NCI-H226 (cell line): Measurements from ENCODE around the gene SLC6A9.

Source experiments
- DNase-seq: peaks from one replicate; pipeline ENCODE4 v3.0.0-alpha.2; 2015

Gene SLC6A9

DNA sequence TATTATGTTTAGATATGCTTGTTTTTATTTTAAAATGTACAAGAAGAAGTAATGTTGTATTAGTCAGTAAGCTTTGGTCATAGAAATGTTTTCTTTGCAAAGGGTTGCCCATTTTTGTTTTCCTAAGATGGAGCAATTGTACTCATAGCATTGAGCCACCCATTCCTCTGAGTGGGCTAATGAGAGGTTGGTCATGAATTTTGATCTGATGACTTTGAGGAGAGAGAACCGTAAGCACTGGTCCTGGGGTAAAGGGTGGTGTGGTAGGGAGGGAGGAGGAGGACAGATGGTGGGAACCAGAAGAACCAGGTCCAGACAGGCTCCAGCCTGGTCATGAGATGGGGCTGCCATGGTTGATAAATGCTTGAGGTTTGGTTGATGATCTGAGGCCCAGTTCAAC, 15.9 kb upstream of the SLC6A9 start:
- DNase-seq, result no peak

DNA sequence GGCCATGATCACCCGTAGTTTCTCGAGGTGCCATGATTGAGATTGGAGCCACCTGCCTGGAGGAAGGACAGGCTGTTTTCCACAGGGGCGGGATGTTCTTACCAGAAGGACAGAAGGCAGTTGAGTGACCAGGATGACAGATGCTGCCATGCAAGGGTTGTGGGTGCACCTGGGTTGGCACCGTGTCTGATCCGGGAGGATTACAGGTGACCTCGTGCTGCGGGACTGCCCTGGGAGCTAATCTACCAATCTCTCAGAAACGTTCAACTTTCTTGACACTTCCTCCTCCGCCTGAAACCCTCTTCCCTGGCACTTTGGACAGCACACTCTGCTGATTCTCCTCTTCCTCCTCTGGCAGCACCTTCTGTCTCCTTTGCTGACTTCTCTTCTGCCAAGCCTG, 13.8 kb upstream of the SLC6A9 start:
- DNase-seq, result no peak

DNA sequence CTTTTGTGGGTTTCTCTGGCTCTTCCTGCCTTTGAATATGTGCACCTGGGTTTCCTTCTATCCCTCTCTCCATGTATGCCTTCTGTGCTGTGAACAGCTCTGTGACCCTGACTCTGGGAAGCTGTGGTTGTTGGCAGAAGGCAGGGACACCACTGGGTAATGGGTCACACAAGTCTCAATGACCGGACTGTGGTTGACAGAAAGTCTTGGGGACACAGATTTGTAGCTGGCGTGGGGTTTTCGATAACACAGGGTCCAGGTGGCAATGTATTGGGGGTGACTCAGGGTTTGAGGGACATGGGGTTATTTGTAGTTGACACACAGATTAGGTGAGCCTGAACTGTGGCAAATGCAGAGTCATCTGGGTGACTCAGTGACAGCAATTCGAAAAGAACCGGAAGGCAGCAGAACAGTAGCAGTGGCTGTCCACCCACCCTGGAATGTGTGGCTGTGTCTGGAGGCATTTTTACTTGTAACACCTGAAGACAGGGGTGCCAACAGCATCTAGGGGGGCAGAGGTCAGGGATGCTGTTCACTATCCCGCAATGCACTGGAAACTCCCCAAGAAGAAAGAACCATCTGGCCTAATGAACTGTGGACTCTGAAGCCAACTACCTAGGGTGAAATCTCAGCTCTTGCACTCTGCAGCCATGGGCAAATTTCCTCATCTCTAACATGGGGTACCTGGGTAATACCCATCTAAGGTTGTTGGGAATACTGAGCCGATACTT, 13.0 kb upstream of the SLC6A9 start:
- no peak for DNase-seq

DNA sequence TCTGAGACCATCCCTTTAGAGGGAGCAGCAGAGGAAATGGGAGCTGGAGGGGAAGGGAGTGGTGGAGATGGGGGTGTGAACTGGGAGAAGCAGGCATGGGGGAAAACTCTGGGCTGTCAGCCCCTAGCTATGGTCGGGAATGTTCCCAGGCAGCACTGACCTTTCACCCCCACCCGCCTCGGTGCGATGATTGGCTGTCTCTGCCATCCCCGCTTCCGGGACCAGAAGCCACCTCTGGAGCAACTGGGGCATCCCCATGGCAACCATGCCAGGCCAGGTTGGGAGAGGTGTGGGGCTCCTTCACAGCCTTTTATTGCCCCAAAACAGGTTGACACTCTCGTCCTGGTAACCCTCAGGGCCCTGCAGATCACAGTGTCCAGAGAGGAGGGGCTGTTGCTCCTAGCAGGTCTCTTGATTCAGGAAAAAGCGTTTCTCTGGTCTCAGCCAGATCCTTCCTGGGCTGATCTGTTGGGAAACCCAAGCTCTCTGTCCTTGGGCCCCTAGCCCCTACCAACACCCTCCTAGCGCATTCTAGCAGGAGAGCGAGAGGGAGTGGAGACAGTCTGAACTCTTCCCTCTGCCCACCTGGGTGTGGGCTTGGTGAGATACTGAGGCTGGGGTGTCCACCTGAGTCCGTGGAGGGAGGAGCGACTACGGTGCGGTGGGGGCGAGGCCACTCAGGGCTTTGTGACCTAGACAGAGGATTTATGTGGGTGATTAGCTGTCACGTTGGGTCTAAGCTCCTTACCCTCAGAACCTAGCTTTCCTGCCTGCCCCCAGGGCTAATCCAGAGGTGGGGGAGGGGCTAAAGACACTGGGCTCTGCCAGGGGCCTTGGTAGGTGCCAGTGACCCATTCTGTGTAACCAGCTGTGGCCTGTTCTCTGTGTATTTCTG, 12.2 kb upstream of the SLC6A9 start:
- DNase-seq, result no peak

DNA sequence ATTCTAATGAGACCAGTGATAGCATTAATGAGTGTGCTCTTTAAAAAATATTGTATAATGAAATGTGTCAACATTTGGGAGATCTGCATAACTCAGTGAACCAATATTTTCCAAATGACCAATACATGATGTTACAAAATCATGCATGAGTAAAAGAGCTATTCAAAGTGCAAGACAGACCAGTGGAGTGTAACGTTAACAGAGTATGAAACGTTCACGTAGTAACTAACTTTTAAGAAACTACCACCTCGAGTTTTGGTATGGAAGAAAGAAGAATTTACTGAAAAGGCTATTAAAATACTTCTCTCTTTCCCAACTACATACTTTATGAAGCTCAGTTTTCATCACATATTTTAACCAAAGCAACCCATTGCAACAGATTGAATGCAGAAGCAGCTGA, 9.6 kb upstream of the SLC6A9 start:
- DNase-seq, result no peak

DNA sequence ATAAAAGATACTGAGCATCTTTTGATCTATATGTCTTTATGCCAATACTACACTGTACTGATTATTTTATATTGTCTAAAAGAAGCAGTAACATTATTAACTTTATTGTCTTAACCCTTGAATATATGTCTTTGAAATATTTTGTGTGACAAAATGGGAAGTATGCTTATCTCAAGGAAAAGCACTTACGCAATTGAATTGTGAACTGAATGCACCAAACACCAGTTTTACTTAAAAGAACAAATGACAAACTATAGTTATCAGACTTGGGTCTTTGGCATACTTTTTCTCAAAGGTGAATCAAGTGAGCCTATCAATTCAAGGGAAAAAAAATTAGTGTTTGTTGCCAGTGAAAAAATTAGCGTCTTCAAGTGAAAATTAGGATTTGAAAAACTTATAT, 9.2 kb upstream of the SLC6A9 start:
- DNase-seq, result no peak

DNA sequence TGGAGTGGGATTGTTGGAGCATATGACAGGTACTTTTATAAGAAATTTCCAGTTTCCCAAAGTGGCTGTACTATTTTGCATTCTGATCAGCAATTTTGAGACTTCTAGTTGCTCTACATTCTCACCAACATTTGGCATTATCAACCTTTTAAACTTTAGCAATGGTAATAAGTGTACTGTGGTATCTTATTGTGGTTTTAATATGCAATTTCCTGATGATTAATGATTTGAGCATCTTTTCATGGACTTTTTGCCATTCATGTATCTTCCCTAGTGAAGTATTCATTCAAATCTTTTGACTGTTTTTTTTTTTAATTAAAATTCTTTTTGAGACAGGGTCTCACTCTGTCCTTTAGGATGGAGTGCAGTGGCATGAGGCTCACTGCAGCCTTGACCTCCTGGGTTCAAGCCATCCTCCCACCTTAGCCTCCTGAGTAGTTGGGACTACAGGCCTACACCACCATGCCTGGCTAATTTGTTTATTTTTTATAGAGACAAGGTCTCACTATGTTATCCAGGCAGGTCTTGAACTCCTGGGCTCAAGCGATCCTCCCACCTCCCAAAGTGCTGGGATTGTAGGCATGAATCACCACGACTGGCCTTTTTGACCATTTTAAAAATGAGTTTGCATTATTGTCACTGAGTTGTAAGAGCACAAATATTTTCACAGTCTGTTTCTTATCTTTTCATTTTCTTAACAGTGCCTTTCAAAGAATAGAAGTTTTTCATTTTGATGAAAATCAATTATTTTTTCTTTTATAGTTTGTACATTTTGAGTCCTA, 7.8 kb upstream of the SLC6A9 start:
- DNase-seq, result peak; percentile 79

DNA sequence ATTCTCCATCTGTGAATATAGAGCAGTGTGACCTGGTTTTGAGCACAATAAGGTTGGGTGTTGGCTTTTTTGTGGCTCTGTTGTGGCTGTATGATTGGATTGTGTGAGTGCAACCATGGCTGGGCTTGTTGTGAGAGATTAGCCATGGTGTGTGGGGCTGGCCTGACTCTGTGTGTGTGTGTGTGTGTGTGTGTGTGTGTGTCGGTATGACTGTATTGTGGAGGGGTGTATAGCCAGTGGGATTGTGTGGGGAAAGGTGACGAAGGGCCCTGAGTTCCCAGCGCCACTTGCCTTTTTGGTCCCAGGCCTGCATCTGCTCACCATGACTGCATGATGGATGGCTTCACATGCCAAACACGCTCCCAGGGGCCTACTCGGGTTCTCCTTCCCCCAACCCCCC, 5.9 kb upstream of the SLC6A9 start:
- no peak for DNase-seq

DNA sequence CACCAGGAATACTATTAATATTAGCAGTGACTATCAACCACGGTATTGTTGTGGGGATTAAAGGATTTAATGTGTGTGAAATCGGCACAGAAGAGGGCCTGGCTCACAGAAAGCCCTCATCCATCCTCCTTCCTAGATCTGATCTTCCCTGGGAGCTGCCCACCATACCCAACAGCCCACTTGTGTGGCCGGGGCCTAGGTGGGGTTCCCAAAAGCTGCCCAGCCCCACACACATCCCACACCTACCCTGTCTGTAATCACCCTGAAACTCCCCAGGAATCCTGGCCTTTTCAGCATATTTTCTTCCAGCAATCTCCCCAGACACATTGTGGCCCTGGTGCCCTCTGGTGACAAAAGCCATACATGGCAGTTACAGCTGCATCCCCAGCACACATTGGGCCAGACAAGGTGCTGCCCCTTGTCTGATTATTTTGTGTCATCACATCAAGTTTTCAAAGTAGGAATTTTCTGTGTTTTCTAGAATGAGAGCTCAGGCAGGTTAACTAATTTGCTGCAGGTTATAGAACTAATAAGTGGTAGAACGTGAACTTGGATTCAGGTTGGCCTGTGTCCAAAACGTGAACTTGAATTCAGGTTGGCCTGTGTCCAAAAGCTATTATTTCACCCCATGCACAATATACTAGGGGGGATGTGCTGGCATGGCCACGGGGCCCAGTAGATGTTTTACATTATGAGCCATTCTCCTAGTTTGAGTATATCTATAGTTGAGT, 5.3 kb upstream of the SLC6A9 start:
- peak; percentile 60 for DNase-seq

DNA sequence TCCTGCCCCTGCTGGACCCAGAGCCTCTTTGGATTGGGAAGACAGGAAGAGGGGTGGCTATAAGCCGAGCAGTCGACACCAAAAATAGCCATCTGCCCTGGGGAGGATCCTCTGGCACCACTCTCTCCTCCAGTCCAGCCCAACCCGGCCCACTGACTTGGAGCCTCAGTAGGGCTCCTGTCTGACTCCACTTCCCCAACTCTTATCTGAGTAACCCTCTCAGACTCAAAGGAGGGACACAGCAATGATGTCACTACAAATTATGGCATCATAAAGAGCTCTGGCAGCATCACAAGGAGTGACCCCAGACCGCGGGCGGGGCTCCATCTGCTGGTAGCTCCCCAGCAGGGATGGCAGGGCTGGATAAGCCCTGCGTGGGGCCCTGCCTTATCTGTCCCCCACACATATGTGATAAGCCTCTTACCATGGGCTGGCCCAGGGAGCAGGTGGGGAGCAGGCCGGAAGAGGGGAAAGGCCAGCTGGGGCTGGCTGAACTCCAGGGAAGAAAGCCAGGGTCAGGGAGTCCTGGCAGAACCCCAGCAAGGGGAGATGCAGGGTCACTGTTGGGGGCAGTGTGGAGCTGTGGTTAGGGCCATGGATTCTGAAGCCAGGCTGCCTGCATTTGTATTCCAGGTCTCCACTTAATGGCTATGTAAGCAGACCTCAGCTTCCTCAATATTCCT, 4.6 kb upstream of the SLC6A9 start:
- DNase-seq, result peak; percentile 53

DNA sequence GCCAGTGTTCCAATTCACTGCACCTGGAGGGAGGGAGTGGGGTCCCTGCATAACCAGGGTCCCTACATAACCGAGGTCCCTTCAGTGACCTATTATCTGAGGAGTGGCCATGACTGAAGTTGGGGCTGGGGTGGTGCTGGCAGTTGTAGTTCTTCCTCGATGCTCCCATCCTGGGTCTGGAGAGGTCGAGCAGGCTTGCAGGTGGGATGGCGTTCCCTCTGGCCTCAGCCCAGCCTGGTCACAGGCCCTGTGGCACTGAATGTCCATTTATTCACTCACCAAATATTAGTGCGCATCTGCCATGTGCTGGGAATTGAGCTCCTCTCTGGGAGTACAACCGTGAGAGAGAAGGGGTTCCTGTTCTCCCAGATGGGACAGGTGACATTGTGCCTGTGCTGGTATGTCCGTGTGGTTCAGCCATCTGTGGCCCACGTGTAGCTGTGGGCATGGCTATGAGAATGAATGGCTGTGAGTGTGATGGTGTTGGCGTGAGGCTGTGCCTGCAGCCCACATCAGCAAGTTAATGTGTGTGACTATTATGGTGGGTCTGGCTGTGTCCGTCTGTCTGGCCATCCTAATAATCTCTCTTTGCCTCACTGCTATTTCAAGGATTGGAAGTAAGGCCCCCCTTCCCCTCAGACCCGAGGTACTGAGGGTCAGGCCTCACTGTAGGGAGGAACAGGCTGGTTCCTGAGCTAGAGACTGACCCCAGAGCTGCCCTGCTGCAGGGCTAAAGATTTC, 3.9 kb upstream of the SLC6A9 start:
- no peak for DNase-seq

DNA sequence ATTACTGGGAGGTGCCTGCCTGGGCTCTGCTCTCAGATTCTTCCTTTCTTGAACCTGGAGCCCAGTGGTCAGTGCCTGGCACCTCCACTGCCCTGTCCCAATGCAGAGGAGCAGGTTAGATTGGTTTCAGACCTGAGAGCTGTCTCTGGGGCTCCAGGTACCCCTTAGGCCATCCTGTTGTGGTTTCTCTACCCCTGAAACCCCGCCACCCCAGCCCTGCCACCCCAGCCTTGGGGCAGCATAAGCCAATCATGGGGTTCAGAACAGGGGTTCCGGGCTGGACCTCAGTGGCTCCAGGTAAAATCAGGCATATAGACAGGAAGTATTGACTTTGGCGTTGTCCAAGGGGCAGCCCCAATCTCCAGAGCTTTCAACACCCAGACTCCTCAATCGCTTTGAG, 3.2 kb upstream of the SLC6A9 start:
- DNase-seq, result no peak

DNA sequence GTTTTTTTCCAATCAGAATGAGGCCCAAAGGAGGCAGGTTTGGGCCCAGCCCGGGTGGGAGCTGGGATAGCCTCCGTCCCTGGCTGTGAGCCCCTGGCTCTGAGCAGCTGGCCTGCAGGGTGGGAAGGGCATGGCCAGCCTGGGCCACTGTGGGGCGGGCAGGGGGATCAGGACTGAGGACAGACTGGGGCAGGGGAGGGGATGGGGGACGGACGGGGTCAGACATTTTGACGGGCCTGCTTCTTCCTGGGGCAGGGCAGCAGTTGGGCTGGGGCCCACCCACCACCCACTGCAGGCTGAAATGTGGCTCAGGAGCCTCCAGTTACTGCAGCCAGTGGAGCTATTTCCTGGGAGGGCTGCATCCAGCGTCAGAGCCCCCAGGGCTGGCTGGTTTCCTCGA, 2.5 kb upstream of the SLC6A9 start:
- no peak for DNase-seq

DNA sequence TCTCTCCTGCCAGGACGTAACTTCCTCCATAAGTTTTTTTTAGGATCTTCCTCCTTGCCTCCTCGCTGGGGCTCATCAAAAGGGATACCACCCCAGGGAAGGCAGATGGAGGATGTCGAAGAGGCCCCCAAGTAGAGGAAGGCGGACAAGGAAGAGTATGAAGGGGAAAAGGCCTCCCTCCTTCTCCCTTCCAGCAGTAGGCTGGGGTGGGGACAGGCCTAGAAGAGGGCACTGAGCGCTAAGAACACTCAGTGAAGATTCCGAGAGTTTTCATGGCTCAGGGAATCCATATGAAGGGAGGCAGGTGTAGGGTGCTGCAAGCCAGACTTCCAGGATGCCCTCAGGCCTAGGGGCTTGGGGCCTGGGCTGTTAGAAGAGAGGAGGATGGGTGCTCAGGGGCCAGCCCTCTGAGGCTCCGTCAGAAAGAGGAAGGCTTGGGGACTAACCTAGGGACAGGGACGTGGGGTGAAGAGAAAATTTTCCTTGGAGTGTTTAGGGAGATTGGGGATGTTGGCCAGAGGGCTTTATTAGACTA, 1.8 kb upstream of the SLC6A9 start:
- no peak for DNase-seq

DNA sequence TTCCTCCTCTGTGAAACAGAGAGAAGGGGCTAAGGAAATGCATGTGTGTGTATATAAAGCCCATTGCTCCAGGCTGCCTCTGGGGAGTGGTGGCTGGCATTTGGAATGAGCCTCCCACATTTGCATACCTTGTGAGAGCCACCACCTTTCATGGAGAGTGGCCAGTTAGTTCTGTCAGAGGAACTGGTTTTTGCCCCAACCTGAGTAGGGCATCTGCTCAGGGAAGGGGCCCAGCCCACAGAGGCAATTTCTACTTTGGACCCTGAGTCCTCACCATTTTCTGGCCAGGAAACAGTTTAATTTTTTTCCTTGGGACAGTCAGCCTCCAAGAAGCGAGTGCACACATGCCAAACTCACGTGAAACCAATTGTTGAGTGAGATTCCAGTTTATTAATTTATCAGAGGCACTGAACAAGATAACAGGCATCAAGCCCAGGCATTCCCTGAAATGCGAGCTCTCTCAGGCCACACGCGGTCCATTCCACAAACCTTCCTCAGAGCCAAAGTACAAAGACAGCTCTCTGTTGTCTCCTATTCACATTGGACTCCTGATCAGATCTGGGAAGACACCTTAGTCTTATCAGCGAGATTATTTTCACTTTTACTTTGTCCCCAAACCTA, 1.0 kb upstream of the SLC6A9 start:
- peak; percentile 17 for DNase-seq

DNA sequence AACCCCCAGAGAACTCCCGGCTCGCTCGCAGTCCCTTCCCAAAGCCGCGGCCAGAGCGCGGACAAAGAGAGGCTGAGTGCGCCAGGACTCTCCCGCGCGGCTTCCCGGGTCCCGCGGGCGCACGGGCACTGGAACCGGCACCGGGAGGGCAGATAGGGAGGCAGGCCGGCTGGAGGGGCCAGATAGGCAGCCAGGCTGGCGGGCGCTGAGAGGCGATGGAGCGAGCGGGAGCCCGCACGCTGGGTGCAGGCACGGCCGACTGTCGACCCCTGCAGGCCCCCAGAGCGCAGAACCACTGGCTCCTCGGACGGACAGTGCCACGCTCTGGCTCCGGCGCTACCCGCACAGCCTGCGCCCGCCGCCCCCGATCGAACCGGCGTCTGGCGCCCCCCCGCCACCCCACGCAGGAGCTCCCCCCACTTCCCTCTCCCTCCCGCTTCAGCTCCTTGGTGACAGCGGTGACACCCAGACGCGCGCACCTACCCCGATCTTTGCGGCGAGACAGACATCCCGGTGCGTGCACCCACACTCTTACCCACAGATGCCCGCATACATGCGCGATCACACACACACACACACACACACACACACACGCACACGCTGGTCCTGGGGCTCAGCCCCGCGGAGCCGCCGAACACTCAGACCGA, 534 bp downstream of the SLC6A9 start:
- peak; percentile 41 for DNase-seq

DNA sequence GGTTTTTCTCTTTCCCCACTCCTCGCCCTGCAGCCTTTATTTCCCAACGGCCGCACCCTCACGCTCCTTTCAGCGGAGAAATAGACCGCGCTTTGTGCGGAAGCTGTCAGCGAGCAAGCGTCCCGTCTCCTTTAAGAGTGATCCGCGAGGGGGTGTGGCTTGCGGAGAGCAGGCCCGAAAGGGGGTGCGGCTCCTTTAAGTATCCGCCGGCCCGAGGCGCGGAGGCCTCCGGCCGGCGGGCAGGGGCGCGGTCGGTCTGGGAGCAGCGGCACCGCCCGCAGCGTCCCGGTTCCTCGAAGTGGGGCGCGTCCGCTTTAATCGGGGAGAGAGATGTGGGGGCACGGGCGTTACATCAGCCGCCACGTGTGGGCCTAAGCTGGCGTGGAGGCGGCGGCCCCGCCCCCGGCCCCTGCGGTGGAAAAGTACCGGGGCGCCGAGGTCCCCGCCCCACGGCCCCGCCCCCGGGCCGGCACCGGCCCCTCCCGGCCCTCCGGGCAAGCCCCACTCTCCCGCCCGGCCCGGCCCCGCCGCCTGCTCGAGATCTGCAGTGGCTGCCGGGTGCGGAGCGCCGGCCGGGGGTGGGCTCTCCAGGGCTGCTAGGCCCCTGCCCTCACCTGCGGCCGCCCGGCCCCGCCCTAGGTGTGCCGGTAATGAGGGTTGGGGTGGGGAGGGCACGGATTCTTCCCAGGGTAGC, 1.2 kb downstream of the SLC6A9 start:
- peak; percentile 87 for DNase-seq

DNA sequence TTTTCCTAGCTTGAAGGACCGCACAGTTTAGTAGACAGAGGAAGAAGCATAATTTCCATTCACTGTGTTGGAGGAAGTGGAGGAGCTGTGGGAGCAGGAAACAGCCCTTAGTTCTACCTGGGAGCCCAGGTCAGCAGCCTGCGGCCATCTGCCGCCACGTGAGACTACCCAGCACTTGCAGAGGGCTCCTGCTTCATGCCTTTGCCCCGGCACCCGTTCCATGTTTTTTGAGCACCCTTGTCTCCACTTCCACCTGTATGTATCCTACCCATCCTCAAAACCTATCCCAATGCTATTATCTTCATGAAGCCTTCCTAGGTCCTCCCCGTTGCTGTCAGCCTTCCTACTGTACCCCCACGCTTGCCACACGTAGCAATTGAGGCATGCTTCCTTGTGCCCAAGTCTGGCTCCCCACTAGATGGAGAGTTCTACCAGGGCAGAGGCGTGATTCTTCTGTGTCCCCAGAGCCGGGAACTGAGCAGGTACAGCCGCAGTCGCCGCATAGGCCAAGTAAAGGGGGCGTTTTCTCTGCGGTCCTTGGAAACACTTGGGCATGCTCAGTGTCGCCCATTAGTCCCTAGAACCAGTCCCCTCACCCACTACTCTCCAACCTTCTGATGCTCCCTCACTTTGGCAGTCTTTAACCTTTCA, 1.9 kb downstream of the SLC6A9 start:
- DNase-seq, result no peak

DNA sequence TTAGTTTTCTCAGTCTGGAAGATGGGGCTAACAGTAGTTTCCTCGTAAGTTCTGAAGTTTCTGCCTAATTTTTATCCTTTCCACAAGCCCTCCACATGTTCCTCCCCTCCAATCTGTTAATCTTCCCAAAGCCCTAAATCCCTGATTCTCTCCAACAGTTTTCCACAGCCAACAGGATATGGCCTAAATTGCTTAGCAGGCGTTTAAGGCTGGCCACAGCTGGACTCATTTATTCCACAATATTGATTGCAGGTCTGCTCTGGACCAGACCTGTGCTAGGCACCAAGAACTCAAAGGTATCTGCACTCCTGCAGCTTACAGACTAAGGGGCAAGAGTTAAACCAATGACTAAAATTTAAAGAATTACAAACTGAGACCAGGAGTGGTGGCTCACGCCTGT, 3.9 kb downstream of the SLC6A9 start:
- no peak for DNase-seq
